ENCODE measurements around the gene TCHP.
"Not testable (repeated sequence)": the region's sequence is repeated elsewhere in the genome, so short reads cannot be mapped to it uniquely, and the experiment has no call there.

Gene TCHP

GRCh38 chr12:109885616-109886015, 14.5 kb upstream of the TCHP start:
- POLR2A ChIA-PET (ENCODE audit: low non-redundant PET), result no interaction called here
- CTCF ChIA-PET, result interaction anchor here (0.6 to 1.6 kb wide), 2 partner anchors 40 to 80 kb away, joined by 3 to 5 read pairs; no protein-coding TSS in a partner anchor
- no peak for DNase-seq (ENCODE audit: low spot score)
- TF ChIP-seq CTCF (conservative IDR thresholded peaks at IDR 0.05; ENCODE audit: low read depth), result no peak
- H3K27ac ChIP-seq, result peak overlapping the region; percentile 39

DNA sequence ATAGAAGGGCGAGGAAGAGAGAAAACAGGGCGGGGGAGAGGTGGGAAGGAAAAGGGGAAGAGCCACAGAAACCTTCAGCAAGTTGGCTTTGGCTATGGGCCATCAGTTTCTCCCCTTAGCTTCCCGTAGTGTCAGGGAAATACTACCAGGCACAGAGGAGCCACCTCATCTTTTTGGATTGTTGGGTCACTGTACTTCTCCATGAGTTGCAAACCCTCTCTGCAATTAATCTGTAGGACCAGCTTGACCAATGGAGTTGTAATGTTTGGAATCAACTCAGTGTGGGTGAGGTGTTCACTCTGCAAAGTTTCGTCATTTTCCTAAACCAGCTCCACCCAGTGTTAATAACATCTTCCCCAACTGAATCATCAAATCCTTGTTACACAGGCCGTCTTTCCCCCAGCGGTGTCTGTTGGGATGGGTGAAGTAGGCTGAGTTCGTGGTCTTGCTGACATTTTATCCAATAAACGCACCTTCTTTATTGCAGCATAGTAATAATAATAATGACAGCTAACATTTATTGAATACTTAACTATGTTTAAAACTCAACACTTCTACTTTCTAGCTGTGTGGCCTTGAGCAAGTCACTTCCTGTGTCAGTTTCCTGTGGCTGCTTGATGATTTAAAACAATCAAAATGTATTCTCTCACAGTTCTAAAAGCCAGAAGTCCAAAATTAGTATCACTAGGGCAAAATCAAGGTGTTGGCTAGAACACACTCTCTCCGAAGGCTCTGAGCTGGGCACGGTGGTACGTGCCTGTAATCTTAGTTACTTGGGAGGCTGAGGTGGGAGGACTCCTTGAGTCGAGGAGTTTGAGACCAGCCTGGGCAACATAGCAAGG, 11.7 kb upstream of the TCHP start:
- ChIA-PET POLR2A (ENCODE audit: low non-redundant PET) (no interaction called here), CTCF (interaction anchor here (0.6 to 1.0 kb wide), 3 partner anchors 35 to 189 kb away, joined by 3 to 4 read pairs (median 3); no protein-coding TSS in a partner anchor)
- TF ChIP-seq CTCF (conservative IDR thresholded peaks at IDR 0.05; ENCODE audit: low read depth), result no peak
- peak overlapping the region; percentile 97 for H3K27ac ChIP-seq
- DNase-seq (ENCODE audit: low spot score), result peak; percentile 89

GRCh38 chr12:109890620-109891170, 9.4 kb upstream of the TCHP start:
- no peak for DNase-seq (ENCODE audit: low spot score)
- POLR2A ChIA-PET (ENCODE audit: low non-redundant PET), result no interaction called here
- CTCF ChIA-PET, result interaction anchor here (0.5 kb wide), 1 partner anchor 103 kb away, joined by 4 read pairs; no protein-coding TSS in a partner anchor
- no peak for TF ChIP-seq CTCF (conservative IDR thresholded peaks at IDR 0.05; ENCODE audit: low read depth)
- peak overlapping the region; percentile 97 for H3K27ac ChIP-seq

GRCh38 chr12:109891731-109892130, 8.3 kb upstream of the TCHP start:
- CTCF ChIA-PET, result interaction anchor here (0.6 kb wide), 1 partner anchor 464 kb away, joined by 5 read pairs; no protein-coding TSS in a partner anchor
- H3K27ac ChIP-seq; DNase-seq (ENCODE audit: low spot score); POLR2A ChIA-PET (ENCODE audit: low non-redundant PET): not testable (repeated sequence)

- ChIA-PET POLR2A (ENCODE audit: low non-redundant PET) (no interaction called here), CTCF (no interaction called here)
- no peak for TF ChIP-seq CTCF (conservative IDR thresholded peaks at IDR 0.05; ENCODE audit: low read depth)
- peak overlapping the region; percentile 28 for H3K27ac ChIP-seq
- no peak for DNase-seq (ENCODE audit: low spot score)
Observed at GRCh38 chr12:109892165-109892715, 7.8 kb upstream of the TCHP start.

DNA sequence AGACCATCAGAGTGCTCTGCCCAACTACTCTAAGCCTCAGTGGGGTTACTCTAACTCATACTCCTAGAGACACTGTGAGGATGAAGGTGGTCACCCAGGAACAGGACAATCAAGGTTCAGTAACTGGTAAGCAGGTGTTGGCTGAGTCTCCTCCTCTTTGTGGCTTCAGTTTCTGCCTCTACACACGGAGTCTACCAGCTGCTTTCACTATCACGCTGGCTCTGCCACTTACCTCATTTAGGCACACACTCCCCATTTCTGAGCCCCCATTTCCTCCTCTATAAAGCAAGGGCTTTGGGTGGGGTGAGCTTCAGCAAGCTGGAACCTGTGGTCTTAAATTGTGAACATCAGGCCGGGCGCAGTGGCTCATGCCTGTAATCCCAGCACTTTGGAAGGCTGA, 7.3 kb upstream of the TCHP start:
- ChIA-PET POLR2A (ENCODE audit: low non-redundant PET) (no interaction called here), CTCF (no interaction called here)
- peak overlapping the region; percentile 28 for H3K27ac ChIP-seq
- no peak for TF ChIP-seq CTCF (conservative IDR thresholded peaks at IDR 0.05; ENCODE audit: low read depth)
- DNase-seq (ENCODE audit: low spot score), result no peak
